Activated CD4-positive, alpha-beta T cell treated with anti-CD3 and anti-CD28 coated beads for 24 hours (primary cell): ENCODE data around the gene MTAP.
A peak's percentile ranks its signal among the peaks of the same experiment; 100 is the strongest.

Experiments used
- DNase-seq, 2 donors: peaks; one replicate each; pipeline ENCODE4 v3.0.0-alpha.2; 2020; ENCODE audit warnings: low read depth in 2 of 2

MTAP gene

DNA sequence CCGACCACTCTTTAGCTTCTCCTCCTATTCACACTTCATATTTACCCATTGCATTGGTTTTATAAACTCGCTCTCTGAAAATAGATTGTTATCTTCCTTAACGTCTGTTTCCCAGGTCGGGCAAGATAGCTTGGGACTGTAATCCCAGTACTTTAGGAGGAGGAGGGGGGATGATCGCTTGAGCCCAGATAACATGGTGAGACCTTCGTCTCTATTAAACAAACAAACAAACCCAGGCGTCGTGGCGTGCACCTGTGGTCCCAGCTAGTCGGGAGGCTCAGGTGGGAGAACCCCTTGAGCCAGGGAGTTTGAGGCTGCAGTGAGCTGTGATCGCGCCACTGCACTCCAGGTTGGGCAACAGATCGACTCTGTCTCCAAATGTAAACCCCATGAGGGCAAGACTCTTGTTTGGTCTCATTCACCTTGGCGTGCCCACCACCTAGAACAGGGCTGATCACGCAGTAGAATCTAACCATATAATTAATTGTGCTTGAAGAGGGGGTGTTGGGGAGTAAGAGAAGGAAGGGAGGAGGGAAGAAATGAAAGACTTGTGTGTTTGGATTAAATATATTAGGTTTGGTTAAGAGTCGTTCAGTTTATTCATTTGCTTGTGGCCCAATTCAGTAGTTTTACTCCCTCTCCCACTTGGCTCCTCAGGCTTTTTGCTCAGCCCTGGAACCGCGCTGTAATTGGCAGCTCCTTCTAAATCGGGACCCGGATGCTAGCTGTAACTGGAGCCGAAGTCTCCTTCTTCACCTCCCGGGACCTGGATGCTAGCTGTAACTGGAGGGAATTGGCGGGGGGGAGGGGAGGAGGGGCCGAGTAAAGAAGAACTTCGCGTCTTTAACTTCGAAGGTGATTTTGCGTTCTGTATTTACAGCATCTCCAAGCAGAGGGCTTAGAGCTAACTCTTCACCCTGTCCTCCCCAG is 166.8 kb downstream of the MTAP start:
- DNase-seq = no peak

DNA sequence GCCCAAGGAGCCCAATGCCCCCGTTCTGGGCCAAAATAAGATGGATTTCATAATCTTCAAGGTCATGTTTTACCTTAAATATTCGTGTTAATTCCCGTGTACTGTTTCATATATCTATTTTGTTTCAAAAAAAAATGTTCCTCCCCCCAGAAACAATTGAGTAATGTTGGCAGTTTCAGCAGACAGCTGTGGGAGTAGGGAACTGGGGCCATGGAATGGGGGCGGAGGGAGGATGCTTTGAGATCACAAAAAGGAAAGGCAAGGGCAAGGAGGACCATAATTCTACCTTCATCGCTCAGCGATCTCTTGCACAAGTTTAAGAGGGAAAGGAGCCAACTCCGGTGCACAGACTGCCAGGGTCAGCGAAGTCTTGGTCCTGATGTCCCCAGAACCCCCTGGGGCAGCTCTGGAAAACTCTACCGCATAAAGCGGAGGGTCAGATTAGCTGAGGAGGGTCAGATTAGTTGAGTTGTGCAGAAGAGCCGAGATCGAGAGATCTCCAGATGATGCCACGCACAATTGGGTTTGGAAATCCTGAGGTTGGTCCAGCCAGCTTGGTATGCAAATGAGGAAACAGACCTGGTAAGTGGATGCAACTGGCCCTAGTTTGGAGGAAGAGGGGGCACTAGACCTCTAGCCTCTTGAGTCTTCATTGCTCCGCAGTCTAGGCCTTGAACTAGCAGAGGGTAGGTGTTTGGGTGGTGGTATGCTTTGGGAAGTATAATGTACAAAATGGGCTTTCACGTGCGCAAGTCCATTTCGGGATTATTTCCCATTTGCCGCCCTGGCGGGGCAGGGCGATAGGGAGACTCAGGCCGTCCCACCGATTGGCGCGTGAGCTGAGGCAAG is 167.7 kb downstream of the MTAP start:
- DNase-seq = no peak

DNA sequence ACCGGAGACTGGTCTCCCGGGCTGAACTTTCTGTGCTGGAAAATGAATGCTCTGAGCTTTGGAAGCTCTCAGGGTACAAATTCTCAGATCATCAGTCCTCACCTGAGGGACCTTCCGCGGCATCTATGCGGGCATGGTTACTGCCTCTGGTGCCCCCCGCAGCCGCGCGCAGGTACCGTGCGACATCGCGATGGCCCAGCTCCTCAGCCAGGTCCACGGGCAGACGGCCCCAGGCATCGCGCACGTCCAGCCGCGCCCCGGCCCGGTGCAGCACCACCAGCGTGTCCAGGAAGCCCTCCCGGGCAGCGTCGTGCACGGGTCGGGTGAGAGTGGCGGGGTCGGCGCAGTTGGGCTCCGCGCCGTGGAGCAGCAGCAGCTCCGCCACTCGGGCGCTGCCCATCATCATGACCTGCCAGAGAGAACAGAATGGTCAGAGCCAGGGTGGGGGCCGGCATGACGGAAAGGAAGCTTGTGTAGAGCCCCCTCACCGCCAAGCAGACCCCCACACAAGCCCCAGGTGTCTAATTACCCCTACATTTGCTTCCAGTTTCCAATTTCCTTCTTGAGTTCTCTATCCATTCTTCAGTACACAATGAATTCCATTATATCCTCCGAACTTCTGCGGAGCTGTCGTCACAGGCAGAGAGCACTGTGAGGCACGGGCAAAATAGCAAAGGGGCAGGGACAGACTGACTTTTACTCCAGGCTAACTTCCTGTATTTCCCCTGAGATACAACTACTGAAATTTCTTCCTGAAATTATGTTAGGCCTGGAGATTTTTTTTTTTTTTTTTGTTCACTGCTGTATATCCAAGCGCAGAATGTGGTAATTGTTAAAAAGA is 168.6 kb downstream of the MTAP start:
- no peak for DNase-seq

DNA sequence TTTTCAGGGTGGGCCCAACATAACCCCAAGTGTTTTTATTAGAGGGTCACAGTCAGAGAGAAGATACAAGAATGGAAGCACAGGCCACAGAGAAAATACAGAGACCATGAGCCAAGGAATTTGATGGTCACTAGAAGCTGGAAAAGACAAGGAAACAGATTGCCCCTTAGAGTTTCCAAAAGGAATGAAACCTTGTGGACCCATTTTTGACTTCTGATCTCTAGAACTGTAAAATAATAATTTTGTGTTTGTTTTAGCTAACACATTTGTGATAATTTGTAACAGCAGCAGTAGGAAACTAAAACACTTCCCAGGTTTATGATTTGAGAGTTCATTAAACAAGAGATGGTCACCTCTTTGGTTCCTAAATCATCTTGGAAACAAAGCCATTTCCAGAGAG is 169.9 kb downstream of the MTAP start:
- no peak for DNase-seq

DNA sequence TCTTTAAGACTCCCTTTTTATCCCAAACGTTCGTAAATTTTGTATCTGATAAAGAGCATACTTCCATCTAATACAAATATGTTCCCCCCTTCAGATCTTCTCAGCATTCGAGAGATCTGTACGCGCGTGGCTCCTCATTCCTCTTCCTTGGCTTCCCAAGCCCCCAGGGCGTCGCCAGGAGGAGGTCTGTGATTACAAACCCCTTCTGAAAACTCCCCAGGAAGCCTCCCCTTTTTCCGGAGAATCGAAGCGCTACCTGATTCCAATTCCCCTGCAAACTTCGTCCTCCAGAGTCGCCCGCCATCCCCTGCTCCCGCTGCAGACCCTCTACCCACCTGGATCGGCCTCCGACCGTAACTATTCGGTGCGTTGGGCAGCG is 171.9 kb downstream of the MTAP start:
- no peak for DNase-seq

DNA sequence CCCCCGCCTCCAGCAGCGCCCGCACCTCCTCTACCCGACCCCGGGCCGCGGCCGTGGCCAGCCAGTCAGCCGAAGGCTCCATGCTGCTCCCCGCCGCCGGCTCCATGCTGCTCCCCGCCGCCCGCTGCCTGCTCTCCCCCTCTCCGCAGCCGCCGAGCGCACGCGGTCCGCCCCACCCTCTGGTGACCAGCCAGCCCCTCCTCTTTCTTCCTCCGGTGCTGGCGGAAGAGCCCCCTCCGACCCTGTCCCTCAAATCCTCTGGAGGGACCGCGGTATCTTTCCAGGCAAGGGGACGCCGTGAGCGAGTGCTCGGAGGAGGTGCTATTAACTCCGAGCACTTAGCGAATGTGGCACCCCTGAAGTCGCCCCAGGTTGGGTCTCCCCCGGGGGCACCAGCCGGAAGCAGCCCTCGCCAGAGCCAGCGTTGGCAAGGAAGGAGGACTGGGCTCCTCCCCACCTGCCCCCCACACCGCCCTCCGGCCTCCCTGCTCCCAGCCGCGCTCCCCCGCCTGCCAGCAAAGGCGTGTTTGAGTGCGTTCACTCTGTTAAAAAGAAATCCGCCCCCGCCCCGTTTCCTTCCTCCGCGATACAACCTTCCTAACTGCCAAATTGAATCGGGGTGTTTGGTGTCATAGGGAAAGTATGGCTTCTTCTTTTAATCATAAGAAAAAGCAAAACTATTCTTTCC is 172.4 kb downstream of the MTAP start:
- peak in 1 of 2 donors; percentile 45 for DNase-seq

DNA sequence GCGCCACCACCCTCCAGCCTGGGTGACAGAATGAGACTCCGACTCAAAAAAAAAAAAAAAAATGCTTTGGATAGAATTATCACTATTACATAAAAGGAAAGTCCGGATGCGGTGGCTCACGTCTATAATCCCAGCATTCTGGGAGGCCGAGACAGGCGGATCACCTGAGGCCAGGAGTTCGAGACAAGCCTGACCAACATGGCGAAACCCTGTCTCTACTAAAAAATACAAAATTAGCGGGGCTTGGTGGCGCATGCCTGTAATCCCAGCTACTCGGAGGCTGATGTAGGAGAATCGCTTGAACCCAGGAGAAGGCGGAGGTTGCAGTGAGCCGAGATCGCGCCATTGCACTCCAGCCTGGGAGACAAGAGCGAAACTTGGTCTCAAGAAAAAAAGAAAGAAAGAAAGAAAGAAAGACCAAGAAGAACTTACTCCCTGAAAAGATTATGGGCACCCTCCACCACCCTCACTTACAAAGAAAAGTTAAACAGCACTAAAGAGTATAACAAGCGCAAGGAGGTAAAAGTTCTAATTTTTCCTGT is 174.0 kb downstream of the MTAP start:
- no peak for DNase-seq

DNA sequence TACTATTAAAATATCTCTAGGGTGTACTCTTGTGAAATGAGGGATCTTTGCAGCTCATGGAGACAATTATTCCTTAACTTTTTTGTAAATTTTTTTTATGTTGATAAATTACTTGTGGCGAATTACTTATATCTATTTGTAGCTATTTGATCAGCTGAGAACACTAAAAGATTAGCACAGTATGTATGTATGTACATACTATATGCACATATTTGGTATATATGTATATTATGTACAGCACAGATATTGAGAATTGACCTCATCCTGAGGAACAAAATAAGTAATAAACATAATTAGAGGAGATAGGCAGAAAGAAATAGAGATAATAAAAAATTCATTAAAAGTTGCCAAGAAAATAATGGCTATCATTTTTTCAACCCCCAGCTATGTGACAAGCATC is 180.0 kb downstream of the MTAP start:
- no peak for DNase-seq

DNA sequence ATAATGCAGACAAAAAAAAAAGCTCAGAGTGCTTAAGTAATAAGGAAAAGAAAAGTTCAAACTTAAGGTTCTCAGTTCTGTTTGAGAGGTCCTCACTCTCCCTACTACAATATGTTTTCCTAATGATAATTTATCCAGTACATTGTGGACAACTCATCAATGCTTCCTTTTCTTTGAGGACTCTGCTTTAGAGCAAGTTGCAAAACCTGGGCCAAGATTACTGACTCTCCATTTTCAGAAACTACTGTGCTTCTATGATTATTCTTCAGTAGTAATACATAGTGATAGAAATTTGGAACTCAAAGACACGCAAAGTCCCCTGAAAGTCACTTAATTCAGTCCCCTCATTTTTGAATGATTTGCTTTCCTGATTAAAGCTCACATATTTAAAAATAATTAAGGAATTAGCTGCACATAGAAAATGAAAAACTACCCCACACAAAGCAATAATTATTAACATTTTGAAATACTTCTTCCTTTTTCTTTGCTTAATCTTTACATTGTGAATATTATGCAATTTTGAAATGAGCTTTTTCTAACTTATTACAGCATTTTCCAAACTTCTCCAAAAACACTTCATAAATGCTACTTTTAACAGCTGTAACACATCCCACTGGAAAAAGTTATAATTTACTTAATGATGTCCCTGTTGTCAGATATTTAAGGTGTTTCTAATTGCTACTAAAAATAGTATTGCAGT is 180.6 kb downstream of the MTAP start:
- DNase-seq = no peak

DNA sequence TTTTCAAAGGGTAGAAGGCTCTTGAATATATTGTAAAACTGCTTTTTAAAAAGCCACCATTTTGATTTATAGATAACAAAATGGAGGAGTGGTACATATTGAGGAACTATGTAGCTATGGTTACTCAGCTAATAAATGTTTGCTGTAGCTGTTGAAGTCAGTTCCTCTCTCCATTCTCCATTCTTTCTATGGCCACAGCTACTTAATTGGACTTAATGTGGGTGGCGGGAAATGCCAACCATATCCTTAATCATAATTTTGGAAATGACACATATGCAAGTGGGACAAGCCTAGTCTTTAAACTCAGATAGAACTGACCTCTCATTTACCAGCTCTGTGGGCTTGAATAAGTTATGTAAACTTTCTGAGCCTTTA is 181.1 kb downstream of the MTAP start:
- DNase-seq = no peak

DNA sequence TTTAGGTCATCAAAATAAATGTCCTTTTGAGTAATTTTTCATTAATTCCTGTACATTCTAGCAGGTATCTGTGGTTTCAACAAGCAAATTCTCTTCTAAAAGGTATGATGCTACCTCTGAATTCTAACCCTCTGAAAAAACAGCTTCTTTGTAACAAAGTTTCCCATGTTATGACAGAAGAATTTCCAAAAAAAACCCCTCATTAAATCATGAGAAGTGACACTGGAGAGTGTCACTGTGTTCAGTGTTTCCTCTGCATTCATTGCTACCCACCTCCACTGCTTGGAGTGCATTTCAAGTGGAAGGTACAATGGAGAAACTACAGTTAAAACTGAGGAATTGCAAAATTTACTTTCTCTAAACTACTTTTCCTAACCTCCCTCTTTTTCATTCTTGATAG is 181.7 kb downstream of the MTAP start:
- no peak for DNase-seq

DNA sequence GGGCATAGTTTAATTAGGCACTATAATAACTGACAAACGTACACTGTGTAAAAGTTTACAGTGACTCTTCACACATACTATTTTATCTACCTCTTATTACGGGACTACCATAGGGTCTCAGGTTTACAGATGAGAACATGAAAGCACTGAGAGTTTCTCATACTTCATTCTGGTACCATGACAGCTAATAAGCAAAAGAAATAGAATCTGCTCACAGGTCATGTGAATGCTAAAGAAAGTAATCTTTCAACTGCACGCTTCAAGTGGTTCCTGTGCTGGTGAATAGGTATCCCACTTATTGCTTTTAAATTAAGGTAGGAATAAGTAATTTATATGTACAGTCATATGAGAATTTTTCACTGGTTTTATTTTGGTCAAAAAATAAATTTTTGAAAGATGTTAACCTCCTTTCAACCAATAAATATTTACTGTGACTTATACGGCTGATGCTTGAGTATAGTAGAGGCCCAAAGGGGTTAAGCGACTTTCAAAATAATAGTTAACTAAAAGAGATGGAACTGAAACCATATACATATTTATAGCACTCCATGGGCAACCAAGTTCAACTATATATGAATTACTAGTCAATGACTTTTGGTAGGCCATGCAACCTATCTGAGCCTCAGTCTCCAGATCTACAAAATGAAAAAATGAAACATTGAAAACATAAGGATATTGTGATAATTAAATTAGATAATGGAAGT is 183.7 kb downstream of the MTAP start:
- DNase-seq = no peak
